Endothelial cell of umbilical vein (primary cell): ENCODE results near the gene ASCL3. TPM values are rescaled to one million over a fixed set of nuclear protein-coding genes. Genes with fewer than 3 reads are reported as not detected.
A peak's percentile ranks its signal among the peaks of the same experiment; 100 is the strongest.

Source experiments
- BruUV-seq: library from RNA; stranded (reverse); fragments of 400-500 nt; replicated peaks from 2 replicates; lab custom pipeline; 2021; lab: Mats Ljungman, UMichigan
- CTCF ChIA-PET: fragments of 300-600, 350-600 bp; sonication (Branson Sonifier 250); formaldehyde crosslinking; loops from one replicate; lab custom pipeline; 2021; ENCODE audit warnings: antibody characterized with exemption, inconsistent platforms; lab: Charles Lee
- POLR2A ChIA-PET: fragments of 300-600, 350-600 bp; sonication (Branson Sonifier 250); formaldehyde crosslinking; loops from one replicate; lab custom pipeline; 2021; ENCODE audit warnings: antibody characterized with exemption, inconsistent platforms; lab: Charles Lee
- DNase-seq: peaks from one replicate; pipeline ENCODE4 v3.0.0-alpha.2; 2011; ENCODE audit warnings: low read depth, low spot score
- FAIRE-seq: peaks from 2 replicates; lab custom pipeline; 2011; peaks lifted over from hg19 to GRCh38; lab: Jason Lieb, UNC
- H2AFZ ChIP-seq: 2 replicates; pipeline ENCODE4 v1.6.0; 2012; ENCODE audit warnings: low read depth, low read length, control low read depth, inconsistent platforms
- H3K27ac ChIP-seq: 2 replicates; pipeline ENCODE4 v1.5.1; 2011; ENCODE audit warnings: low read depth, mild to moderate bottlenecking, control low read depth, low read length, moderate library complexity; ENCODE audit not compliant: insufficient read depth
- H3K27me3 ChIP-seq, 2 experiments: 2 replicates each; pipeline versions ENCODE4 v1.6.0 to v1.6.1; 2011; ENCODE audit warnings: low read length in 2 of 2, mixed read lengths in 1 of 2; ENCODE audit not compliant: control insufficient read depth in 2 of 2, insufficient read depth in 2 of 2
- H3K36me3 ChIP-seq, 2 experiments: 2 replicates in 1 of 2; 3 replicates in 1 of 2; pipeline ENCODE4 v1.5.1; 2011; ENCODE audit warnings: low read length in 2 of 2, mild to moderate bottlenecking in 1 of 2, moderate library complexity in 1 of 2; ENCODE audit not compliant: control insufficient read depth in 2 of 2, insufficient read depth in 2 of 2; ENCODE audit errors: extremely low read depth in 1 of 2
- H3K4me1 ChIP-seq: 3 replicates; pipeline ENCODE4 v1.5.1; 2011; ENCODE audit warnings: mild to moderate bottlenecking, low read length; ENCODE audit not compliant: control insufficient read depth, insufficient read depth; ENCODE audit errors: extremely low read depth
- H3K4me2 ChIP-seq: 2 replicates; pipeline ENCODE4 v1.6.1; 2011; ENCODE audit warnings: low read length, control low read depth, mixed read lengths; ENCODE audit not compliant: insufficient read depth
- H3K4me3 ChIP-seq, 3 experiments: fragments of 200-600 bp in 1 of 3; sonication (generic), shearing (Covaris generic) in 1 of 3; replicated peaks in 1 of 3; 2 replicates each; pipeline ENCODE4 v1.5.1; 2011 to 2016; ENCODE audit warnings: control low read depth in 3 of 3, low read length in 3 of 3, mild to moderate bottlenecking in 2 of 3, inconsistent platforms in 1 of 3, low read depth in 1 of 3, moderate library complexity in 1 of 3; ENCODE audit not compliant: insufficient read depth in 1 of 3
- H3K79me2 ChIP-seq: 2 replicates; pipeline ENCODE4 v1.6.0; 2012; ENCODE audit warnings: low read length, inconsistent platforms; ENCODE audit not compliant: control insufficient read depth, insufficient read depth
- H3K9ac ChIP-seq: replicated peaks from 2 replicates; pipeline ENCODE3; 2011; ENCODE audit warnings: low read length, control low read depth; ENCODE audit not compliant: insufficient read depth; ENCODE audit errors: extremely low read depth
- H3K9me1 ChIP-seq: replicated peaks from 3 replicates; pipeline ENCODE4 v1.6.0; 2011; ENCODE audit warnings: mild to moderate bottlenecking, low read length; ENCODE audit not compliant: control insufficient read depth, insufficient read depth; ENCODE audit errors: extremely low read depth
- H3K9me3 ChIP-seq: replicated peaks from 2 replicates; pipeline ENCODE4 v1.5.1; 2012; ENCODE audit warnings: low read length, inconsistent platforms; ENCODE audit not compliant: control insufficient read depth, insufficient read depth
- H4K20me1 ChIP-seq: replicated peaks from 2 replicates; pipeline ENCODE3; 2011; ENCODE audit warnings: mild to moderate bottlenecking, low read length; ENCODE audit not compliant: control insufficient read depth, insufficient read depth; ENCODE audit errors: extremely low read depth
- EZH2 ChIP-seq: IDR thresholded peaks from 2 replicates; pipeline ENCODE4 v1.6.1; 2012; ENCODE audit warnings: borderline replicate concordance, low read depth, mild to moderate bottlenecking, moderate library complexity, low read length, inconsistent platforms; ENCODE audit not compliant: severe bottlenecking
- FOS ChIP-seq: IDR thresholded peaks from 2 replicates; pipeline ENCODE4 v1.6.1; 2011; ENCODE audit warnings: mild to moderate bottlenecking, low read length, moderate library complexity, borderline replicate concordance; ENCODE audit not compliant: insufficient read depth
- JUN ChIP-seq: IDR thresholded peaks from 2 replicates; pipeline ENCODE4 v1.6.1; 2011; ENCODE audit warnings: borderline replicate concordance, low read depth; ENCODE audit not compliant: insufficient read length, insufficient read depth
- MYC ChIP-seq: IDR thresholded peaks from one replicate; pipeline ENCODE4 v1.6.1; 2011; ENCODE audit warnings: mild to moderate bottlenecking, low read depth, low read length
- POLR2AphosphoS5 ChIP-seq: IDR thresholded peaks from 2 replicates; pipeline ENCODE4 v1.6.1; 2012; ENCODE audit warnings: low read depth, mild to moderate bottlenecking, control low read depth, low read length, moderate library complexity; ENCODE audit not compliant: insufficient read depth
- dilution Hi-C: fragments of 300-500 bp; cut with MboI; formaldehyde crosslinking; loops from one replicate; pipeline ENCODE4 v1.15.0; 2019; ENCODE audit warnings: low sequenced_read_pairs; ENCODE audit not compliant: extremely low pct_ligation_motif_present
- intact Hi-C: fragments of 100-400 bp; cut with micrococcal nuclease; formaldehyde crosslinking; loops from one replicate; pipeline ENCODE4 v1.10.0; 2022
- polyA plus RNA-seq, 4 experiments: library from polyadenylated mRNA; depleted of rRNA in 3 of 4; stranded (reverse) in 3 of 4; unstranded in 1 of 4; fragments of >200 nt; gene quantifications; 2 replicates each; pipeline versions ENCODE4 v1.2.1 to v1.2.3, GENCODE V29; 2011 to 2012; ENCODE audit warnings: missing spikeins in 1 of 4
- total RNA-seq: library from RNA; stranded (reverse); gene quantifications from 2 replicates; pipeline ENCODE4 v1.2.3, GENCODE V29; 2021
- TF ChIP-seq, protein P1 (sequence below), 2 donors: IDR thresholded peaks; 1 replicate in 1 of 2; 2 replicates in 1 of 2; pipeline ENCODE4 v1.5.1; 2011; ENCODE audit warnings: low read length in 2 of 2, mild to moderate bottlenecking in 2 of 2, moderate library complexity in 2 of 2, control low read depth in 1 of 2, inconsistent platforms in 1 of 2, low read depth in 1 of 2; ENCODE audit not compliant: insufficient read depth in 1 of 2; ENCODE audit errors: extremely low read depth in 1 of 2
- TF ChIP-seq, protein P2 (sequence below): IDR thresholded peaks from 2 replicates; pipeline ENCODE4 v1.6.1; 2011; ENCODE audit not compliant: insufficient read depth, insufficient read length

Gene ASCL3
- total and polyA plus RNA-seq, 2 donors (not counting 3 experiments of a cell fraction or from before 2014, with no cell fraction given), result not detected

DNA sequence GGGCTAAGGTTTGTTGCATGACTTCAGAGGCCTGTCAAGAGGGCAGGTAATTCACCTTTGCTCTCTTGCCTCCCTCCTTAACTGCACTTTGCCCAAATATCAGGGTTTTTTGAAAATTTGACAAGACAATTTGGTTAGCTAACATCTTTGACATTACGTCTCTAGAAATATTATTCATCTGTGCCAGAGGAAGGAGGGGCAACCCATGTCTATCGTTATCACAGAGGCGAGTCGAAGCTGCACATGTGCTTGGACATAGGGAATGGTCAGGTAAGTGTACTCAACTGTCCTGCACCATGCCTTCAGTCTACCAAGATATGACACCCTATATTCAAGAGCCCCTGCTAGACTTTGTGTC, 28.2 kb downstream of the ASCL3 start:
- peaks cover 22% of the 10 kb centered on the region for H3K4me1 ChIP-seq
- DNase-seq, result no peak
- intact Hi-C loops, result loop anchor here (1.0 to 10.0 kb wide), 6 partner anchors 45 to 592 kb away; partner anchors contain the start of genes DENND5A, NRIP3 and ZNF143
- no peaks in the 10 kb centered on the region for H3K27me3 ChIP-seq
- no peak overlapping the region for H3K9ac ChIP-seq
- POLR2A ChIA-PET, result no interaction called here
- no peaks in the 10 kb centered on the region for H3K9me1 ChIP-seq
- no peaks in the 10 kb centered on the region for H4K20me1 ChIP-seq
- peak overlapping the region; percentile 47 for H3K4me2 ChIP-seq
- BruUV-seq, result no TSS peak
- no peak for FAIRE-seq
- H3K36me3 ChIP-seq, result peaks cover 3 to 8% of the 10 kb centered on the region in 2 experiments
- CTCF ChIA-PET, result interaction anchor here (0.8 to 2.6 kb wide), 12 partner anchors 9 to 592 kb away, joined by 3 to 140 read pairs (median 8); partner anchors contain the start of genes ASCL3 and TMEM9B
- H2AFZ ChIP-seq, result no peak overlapping the region
- TF ChIP-seq POLR2AphosphoS5 (no peak), FOS (no peak), EZH2 (no peak), MYC (no peak), JUN (no peak)
- TF ChIP-seq, protein P1, sequence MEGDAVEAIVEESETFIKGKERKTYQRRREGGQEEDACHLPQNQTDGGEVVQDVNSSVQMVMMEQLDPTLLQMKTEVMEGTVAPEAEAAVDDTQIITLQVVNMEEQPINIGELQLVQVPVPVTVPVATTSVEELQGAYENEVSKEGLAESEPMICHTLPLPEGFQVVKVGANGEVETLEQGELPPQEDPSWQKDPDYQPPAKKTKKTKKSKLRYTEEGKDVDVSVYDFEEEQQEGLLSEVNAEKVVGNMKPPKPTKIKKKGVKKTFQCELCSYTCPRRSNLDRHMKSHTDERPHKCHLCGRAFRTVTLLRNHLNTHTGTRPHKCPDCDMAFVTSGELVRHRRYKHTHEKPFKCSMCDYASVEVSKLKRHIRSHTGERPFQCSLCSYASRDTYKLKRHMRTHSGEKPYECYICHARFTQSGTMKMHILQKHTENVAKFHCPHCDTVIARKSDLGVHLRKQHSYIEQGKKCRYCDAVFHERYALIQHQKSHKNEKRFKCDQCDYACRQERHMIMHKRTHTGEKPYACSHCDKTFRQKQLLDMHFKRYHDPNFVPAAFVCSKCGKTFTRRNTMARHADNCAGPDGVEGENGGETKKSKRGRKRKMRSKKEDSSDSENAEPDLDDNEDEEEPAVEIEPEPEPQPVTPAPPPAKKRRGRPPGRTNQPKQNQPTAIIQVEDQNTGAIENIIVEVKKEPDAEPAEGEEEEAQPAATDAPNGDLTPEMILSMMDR (IDR thresholded peaks at IDR 0.05; ENCODE audit: extremely low read depth in 1 of 2, insufficient read depth in 1 of 2, low read depth in 1 of 2, low read length in 2 of 2), result no peak
- TF ChIP-seq, protein P2, sequence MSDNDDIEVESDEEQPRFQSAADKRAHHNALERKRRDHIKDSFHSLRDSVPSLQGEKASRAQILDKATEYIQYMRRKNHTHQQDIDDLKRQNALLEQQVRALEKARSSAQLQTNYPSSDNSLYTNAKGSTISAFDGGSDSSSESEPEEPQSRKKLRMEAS, result no peak
- no peak overlapping the region for H3K27ac ChIP-seq
- H3K79me2 ChIP-seq, result peaks cover 6% of the 10 kb centered on the region
- dilution Hi-C loops, result no loop called here
- no peaks in the 10 kb centered on the region for H3K9me3 ChIP-seq
- no peak overlapping the region for H3K4me3 ChIP-seq
